Neural progenitor cell (in vitro differentiated cells): ENCODE results near the gene CACNA1B. TPM values are rescaled to one million over a fixed set of nuclear protein-coding genes. Genes with fewer than 3 reads are reported as not detected.

Experiments
- DNase-seq: peaks from one replicate; pipeline ENCODE4 v3.0.0-alpha.2; 2016; ENCODE audit warnings: low spot score
- H2AFZ ChIP-seq: fragments of 200-600 bp; sonication (generic); replicated peaks from 2 replicates; pipeline ENCODE4 v1.6.1; 2016; ENCODE audit warnings: antibody characterized with exemption
- H3F3A ChIP-seq: fragments of 200-600 bp; sonication (generic); 2 replicates; pipeline ENCODE4 v1.6.1; 2016; ENCODE audit warnings: antibody characterized with exemption, low read depth
- H3K27ac ChIP-seq: fragments of 200-600 bp; sonication (generic); 2 replicates; pipeline ENCODE4 v1.5.1; 2016; ENCODE audit warnings: mild to moderate bottlenecking
- H3K27me3 ChIP-seq: fragments of 200-600 bp; sonication (generic); 2 replicates; pipeline ENCODE4 v1.6.1; 2016; ENCODE audit warnings: mild to moderate bottlenecking, moderate library complexity
- H3K36me3 ChIP-seq: fragments of 200-600 bp; sonication (generic); 2 replicates; pipeline ENCODE4 v1.5.1; 2016
- H3K4me1 ChIP-seq: fragments of 200-600 bp; sonication (generic); 2 replicates; pipeline ENCODE4 v1.6.1; 2016; ENCODE audit warnings: mixed run types
- H3K4me2 ChIP-seq: fragments of 200-600 bp; sonication (generic); 2 replicates; pipeline ENCODE4 v1.6.1; 2016
- H3K4me3 ChIP-seq: fragments of 200-600 bp; sonication (generic); 2 replicates; pipeline ENCODE4 v1.5.1; 2016
- H3K79me2 ChIP-seq: fragments of 200-600 bp; sonication (generic); 2 replicates; pipeline ENCODE4 v1.6.1; 2016; ENCODE audit warnings: low read depth
- H3K9ac ChIP-seq: fragments of 200-600 bp; sonication (generic); 2 replicates; pipeline ENCODE4 v1.6.1; 2016
- H3K9me3 ChIP-seq: fragments of 200-600 bp; sonication (generic); 2 replicates; pipeline ENCODE4 v1.5.1; 2016; ENCODE audit warnings: low read depth
- H4K20me1 ChIP-seq: fragments of 200-600 bp; sonication (generic); 2 replicates; pipeline ENCODE4 v1.6.1; 2016; ENCODE audit warnings: low read depth
- H3K27ac Mint-ChIP-seq: 3 replicates; pipeline ENCODE4 v1.8.0; 2021; ENCODE audit warnings: mixed read lengths
- H3K27me3 Mint-ChIP-seq: 2 replicates; pipeline ENCODE4 v1.8.0; 2022; ENCODE audit warnings: low read depth, mild to moderate bottlenecking, inconsistent platforms, moderate library complexity, mixed read lengths; ENCODE audit not compliant: insufficient read depth
- H3K36me3 Mint-ChIP-seq: 3 replicates; pipeline ENCODE4 v1.8.0; 2021; ENCODE audit warnings: mixed read lengths
- H3K4me1 Mint-ChIP-seq: 3 replicates; pipeline ENCODE4 v1.8.0; 2021; ENCODE audit warnings: mixed read lengths
- H3K4me3 Mint-ChIP-seq: 3 replicates; pipeline ENCODE4 v1.8.0; 2021; ENCODE audit warnings: mild to moderate bottlenecking, moderate library complexity, mixed read lengths
- H3K9me3 Mint-ChIP-seq: 3 replicates; pipeline ENCODE4 v1.8.0; 2020; ENCODE audit warnings: mixed read lengths
- EZH2 ChIP-seq: fragments of 200-600 bp; sonication (generic); IDR thresholded peaks from 2 replicates; pipeline ENCODE4 v1.6.1; 2017; ENCODE audit warnings: antibody characterized with exemption, mild to moderate bottlenecking, moderate library complexity
- EZH2phosphoT487 ChIP-seq: fragments of 200-600 bp; sonication (generic); IDR thresholded peaks from 2 replicates; pipeline ENCODE4 v1.6.1; 2017; ENCODE audit warnings: antibody characterized with exemption
- total RNA-seq: library from RNA; depleted of rRNA; stranded (reverse); fragments of >200 nt; gene quantifications from 2 replicates; pipeline ENCODE4 v1.2.3, GENCODE V29; 2015; ENCODE audit warnings: low replicate concordance
- TF ChIP-seq, protein P1 (sequence below): fragments of 200-600 bp; sonication (generic); IDR thresholded peaks from 2 replicates; pipeline ENCODE4 v1.5.1; 2017; ENCODE audit warnings: antibody characterized with exemption, mild to moderate bottlenecking

CACNA1B gene
- total RNA-seq, 1 donor from 2014 or later = 0.30 TPM

DNA sequence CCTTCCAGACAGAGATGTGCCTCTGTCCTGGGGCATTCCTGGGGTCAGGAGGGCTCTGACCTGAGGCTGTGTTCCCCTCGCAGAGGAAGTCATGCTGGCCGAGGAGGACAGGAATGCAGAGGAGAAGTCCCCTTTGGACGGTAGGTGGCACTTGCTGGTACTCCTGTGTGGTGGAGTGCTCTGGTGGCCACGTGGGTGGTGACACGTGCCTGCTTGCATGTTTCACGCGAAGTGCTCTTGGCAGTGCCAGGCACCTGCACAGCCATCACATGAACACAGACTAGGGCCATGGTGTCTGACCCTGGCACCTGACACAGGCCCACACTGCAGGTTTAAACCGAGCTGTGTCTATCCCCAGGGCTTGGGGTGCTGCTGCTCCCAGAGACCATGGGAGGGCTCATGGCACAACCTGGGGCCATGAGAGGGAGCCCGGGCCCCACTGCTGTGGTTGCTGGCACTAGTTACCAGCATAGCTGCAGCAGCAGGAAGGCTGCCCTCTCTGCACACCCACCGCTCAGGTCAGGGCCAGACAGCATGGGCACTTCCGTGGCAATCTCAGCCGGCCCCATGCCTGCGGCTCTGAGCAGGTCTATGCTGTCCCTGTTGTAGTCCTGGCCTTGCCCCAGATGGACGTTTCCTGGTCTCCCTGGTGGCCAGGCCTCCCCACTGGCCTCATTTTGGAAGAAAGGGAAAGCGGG is 79.3 kb downstream of the CACNA1B start:
- Histone ChIP-seq H3F3A (no peaks in the 10 kb centered on the region), H3K4me1 (no peaks in the 10 kb centered on the region), H3K4me3 (no peak overlapping the region), H3K4me2 (no peak overlapping the region), H3K9ac (no peak overlapping the region), H3K9me3 (no peaks in the 10 kb centered on the region), H4K20me1 (no peaks in the 10 kb centered on the region), H3K27ac (no peak overlapping the region), H3K79me2 (no peaks in the 10 kb centered on the region), H3K36me3 (no peaks in the 10 kb centered on the region), H3K27me3 (no peaks in the 10 kb centered on the region), H2AFZ (no peak overlapping the region)
- H3K4me1 Mint-ChIP-seq = peaks cover 5% of the 10 kb centered on the region
- no peak for DNase-seq
- no peaks in the 10 kb centered on the region for H3K9me3 Mint-ChIP-seq
- peaks cover 6% of the 10 kb centered on the region for H3K27me3 Mint-ChIP-seq
- H3K4me3 Mint-ChIP-seq = no peak overlapping the region
- no peaks in the 10 kb centered on the region for H3K36me3 Mint-ChIP-seq
- H3K27ac Mint-ChIP-seq = no peak overlapping the region
- no peak for TF ChIP-seq EZH2phosphoT487
- TF ChIP-seq, protein P1, sequence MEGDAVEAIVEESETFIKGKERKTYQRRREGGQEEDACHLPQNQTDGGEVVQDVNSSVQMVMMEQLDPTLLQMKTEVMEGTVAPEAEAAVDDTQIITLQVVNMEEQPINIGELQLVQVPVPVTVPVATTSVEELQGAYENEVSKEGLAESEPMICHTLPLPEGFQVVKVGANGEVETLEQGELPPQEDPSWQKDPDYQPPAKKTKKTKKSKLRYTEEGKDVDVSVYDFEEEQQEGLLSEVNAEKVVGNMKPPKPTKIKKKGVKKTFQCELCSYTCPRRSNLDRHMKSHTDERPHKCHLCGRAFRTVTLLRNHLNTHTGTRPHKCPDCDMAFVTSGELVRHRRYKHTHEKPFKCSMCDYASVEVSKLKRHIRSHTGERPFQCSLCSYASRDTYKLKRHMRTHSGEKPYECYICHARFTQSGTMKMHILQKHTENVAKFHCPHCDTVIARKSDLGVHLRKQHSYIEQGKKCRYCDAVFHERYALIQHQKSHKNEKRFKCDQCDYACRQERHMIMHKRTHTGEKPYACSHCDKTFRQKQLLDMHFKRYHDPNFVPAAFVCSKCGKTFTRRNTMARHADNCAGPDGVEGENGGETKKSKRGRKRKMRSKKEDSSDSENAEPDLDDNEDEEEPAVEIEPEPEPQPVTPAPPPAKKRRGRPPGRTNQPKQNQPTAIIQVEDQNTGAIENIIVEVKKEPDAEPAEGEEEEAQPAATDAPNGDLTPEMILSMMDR = no peak
- no peak for TF ChIP-seq EZH2

GRCh38 chr9:137959641-137960411 is 82.2 kb downstream of the CACNA1B start:
- Histone ChIP-seq H3K27ac (no peak overlapping the region), H2AFZ (no peak overlapping the region), H3K4me2 (no peak overlapping the region), H3K79me2 (no peaks in the 10 kb centered on the region), H4K20me1 (no peaks in the 10 kb centered on the region), H3K9me3 (no peaks in the 10 kb centered on the region), H3K9ac (no peak overlapping the region), H3F3A (no peaks in the 10 kb centered on the region), H3K27me3 (no peaks in the 10 kb centered on the region), H3K36me3 (no peaks in the 10 kb centered on the region), H3K4me3 (no peak overlapping the region), H3K4me1 (no peaks in the 10 kb centered on the region)
- H3K9me3 Mint-ChIP-seq = peaks cover 13% of the 10 kb centered on the region
- peaks cover 7% of the 10 kb centered on the region for H3K27me3 Mint-ChIP-seq
- H3K4me3 Mint-ChIP-seq = no peak overlapping the region
- H3K27ac Mint-ChIP-seq = no peak overlapping the region
- TF ChIP-seq, protein P1 = no peak
- TF ChIP-seq EZH2 = no peak
- no peak for TF ChIP-seq EZH2phosphoT487
- no peaks in the 10 kb centered on the region for H3K36me3 Mint-ChIP-seq
- no peaks in the 10 kb centered on the region for H3K4me1 Mint-ChIP-seq
- DNase-seq = no peak

GRCh38 chr9:137960496-137960895 is 82.9 kb downstream of the CACNA1B start:
- no peak overlapping the region for H3K4me2 ChIP-seq
- H3K27me3 ChIP-seq = no peaks in the 10 kb centered on the region
- no peaks in the 10 kb centered on the region for H3F3A ChIP-seq
- TF ChIP-seq EZH2 = no peak
- no peak for TF ChIP-seq EZH2phosphoT487
- TF ChIP-seq, protein P1 = peak; percentile 44
- H4K20me1 ChIP-seq = no peaks in the 10 kb centered on the region
- peak; percentile 37 for DNase-seq
- H3K4me3 Mint-ChIP-seq = no peak overlapping the region
- H2AFZ ChIP-seq = no peak overlapping the region
- H3K79me2 ChIP-seq = no peaks in the 10 kb centered on the region
- H3K4me1 Mint-ChIP-seq = no peaks in the 10 kb centered on the region
- H3K4me1 ChIP-seq = no peaks in the 10 kb centered on the region
- H3K4me3 ChIP-seq = no peak overlapping the region
- no peak overlapping the region for H3K9ac ChIP-seq
- H3K36me3 Mint-ChIP-seq = no peaks in the 10 kb centered on the region
- H3K27ac ChIP-seq = no peak overlapping the region
- peaks cover 13% of the 10 kb centered on the region for H3K9me3 Mint-ChIP-seq
- no peak overlapping the region for H3K27ac Mint-ChIP-seq
- H3K36me3 ChIP-seq = no peaks in the 10 kb centered on the region
- H3K9me3 ChIP-seq = no peaks in the 10 kb centered on the region
- H3K27me3 Mint-ChIP-seq = peaks cover 7% of the 10 kb centered on the region
